22Rv1 (cell line): ENCODE results near the gene CTNND2.

Source experiments
- ZFX ChIP-seq: fragments of 450-650 bp; IDR thresholded peaks from 2 replicates; pipeline ENCODE4 v1.6.1; 2017; ENCODE audit warnings: antibody characterized with exemption, borderline replicate concordance
- TF ChIP-seq, protein P1 (sequence below): fragments of 450-650 bp; IDR thresholded peaks from 2 replicates; pipeline ENCODE4 v1.5.1; 2017; ENCODE audit warnings: mild to moderate bottlenecking

- TF ChIP-seq, protein P1, sequence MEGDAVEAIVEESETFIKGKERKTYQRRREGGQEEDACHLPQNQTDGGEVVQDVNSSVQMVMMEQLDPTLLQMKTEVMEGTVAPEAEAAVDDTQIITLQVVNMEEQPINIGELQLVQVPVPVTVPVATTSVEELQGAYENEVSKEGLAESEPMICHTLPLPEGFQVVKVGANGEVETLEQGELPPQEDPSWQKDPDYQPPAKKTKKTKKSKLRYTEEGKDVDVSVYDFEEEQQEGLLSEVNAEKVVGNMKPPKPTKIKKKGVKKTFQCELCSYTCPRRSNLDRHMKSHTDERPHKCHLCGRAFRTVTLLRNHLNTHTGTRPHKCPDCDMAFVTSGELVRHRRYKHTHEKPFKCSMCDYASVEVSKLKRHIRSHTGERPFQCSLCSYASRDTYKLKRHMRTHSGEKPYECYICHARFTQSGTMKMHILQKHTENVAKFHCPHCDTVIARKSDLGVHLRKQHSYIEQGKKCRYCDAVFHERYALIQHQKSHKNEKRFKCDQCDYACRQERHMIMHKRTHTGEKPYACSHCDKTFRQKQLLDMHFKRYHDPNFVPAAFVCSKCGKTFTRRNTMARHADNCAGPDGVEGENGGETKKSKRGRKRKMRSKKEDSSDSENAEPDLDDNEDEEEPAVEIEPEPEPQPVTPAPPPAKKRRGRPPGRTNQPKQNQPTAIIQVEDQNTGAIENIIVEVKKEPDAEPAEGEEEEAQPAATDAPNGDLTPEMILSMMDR = no peak
- TF ChIP-seq ZFX = no peak
These were observed 18.1 kb upstream of the CTNND2 start for GRCh38 chr5:11922394-11922793.
